ENCODE results near the gene TMEM63C. TPM values are rescaled to one million over a fixed set of nuclear protein-coding genes. Genes with fewer than 3 reads are reported as not detected.

Gene TMEM63C
- total RNA-seq, 6 experiments from 2014 or later: 0.05 TPM; not detected in 5

- H3K4me3 Mint-ChIP-seq: no peak overlapping the region
- H3K27ac Mint-ChIP-seq: no peak overlapping the region
- H3K27me3 Mint-ChIP-seq (ENCODE audit: insufficient read depth): peaks cover 34% of the 10 kb centered on the region
- no peaks in the 10 kb centered on the region for H3K9me3 Mint-ChIP-seq
- no peak for TF ChIP-seq CTCF (IDR thresholded peaks at IDR 0.05)
- DNase-seq: no peak
- H3K36me3 Mint-ChIP-seq (ENCODE audit: low read depth): no peaks in the 10 kb centered on the region
- 0 out of 2 replicates have a peak, but pooled peaks cover 5% of the 10 kb centered on the region for H3K4me1 Mint-ChIP-seq (ENCODE audit: low read depth)
Measured at GRCh38 chr14:77184396-77185092, 2.9 kb downstream of the TMEM63C start.

- Mint-ChIP-seq H3K27me3 (ENCODE audit: insufficient read depth) (peaks cover 31% of the 10 kb centered on the region), H3K27ac (no peak overlapping the region), H3K36me3 (ENCODE audit: low read depth) (no peaks in the 10 kb centered on the region), H3K4me1 (ENCODE audit: low read depth) (0 out of 2 replicates have a peak, but pooled peaks cover 5% of the 10 kb centered on the region), H3K9me3 (no peaks in the 10 kb centered on the region), H3K4me3 (no peak overlapping the region)
- no peak for TF ChIP-seq CTCF (IDR thresholded peaks at IDR 0.05)
- DNase-seq: no peak
Measured at GRCh38 chr14:77185093-77185465, 3.5 kb downstream of the TMEM63C start.

- 0 out of 2 replicates have a peak, but pooled peaks cover 5% of the 10 kb centered on the region for H3K4me1 Mint-ChIP-seq (ENCODE audit: low read depth)
- no peaks in the 10 kb centered on the region for H3K9me3 Mint-ChIP-seq
- no peaks in the 10 kb centered on the region for H3K36me3 Mint-ChIP-seq (ENCODE audit: low read depth)
- no peak for TF ChIP-seq CTCF (IDR thresholded peaks at IDR 0.05)
- no peak for DNase-seq
- H3K27me3 Mint-ChIP-seq (ENCODE audit: insufficient read depth): peaks cover 21% of the 10 kb centered on the region
- no peak overlapping the region for H3K27ac Mint-ChIP-seq
- H3K4me3 Mint-ChIP-seq: no peak overlapping the region
Measured at GRCh38 chr14:77186911-77187648, 5.5 kb downstream of the TMEM63C start.

DNA sequence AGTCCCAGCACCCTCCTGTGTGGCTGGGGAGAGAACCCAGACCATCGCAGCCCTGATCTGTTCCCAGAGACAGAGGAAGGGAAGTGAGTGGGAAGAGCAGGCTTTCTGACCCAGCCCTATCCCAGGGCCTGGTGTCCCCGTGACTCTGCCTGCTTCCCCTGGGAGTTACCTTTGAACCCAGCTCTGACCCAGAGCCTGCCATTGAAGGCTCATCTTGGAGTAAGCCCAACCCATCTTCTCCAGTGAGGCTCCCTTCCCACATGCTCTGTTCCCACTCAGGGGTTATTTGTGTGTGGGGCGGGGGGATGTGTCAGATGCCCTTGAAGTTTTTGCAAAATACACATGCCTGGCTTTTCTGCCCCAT, 6.0 kb downstream of the TMEM63C start:
- H3K9me3 Mint-ChIP-seq: no peaks in the 10 kb centered on the region
- no peaks in the 10 kb centered on the region for H3K36me3 Mint-ChIP-seq (ENCODE audit: low read depth)
- no peak for DNase-seq
- H3K4me1 Mint-ChIP-seq (ENCODE audit: low read depth): 0 out of 2 replicates have a peak, but pooled peaks cover 5% of the 10 kb centered on the region
- no peak overlapping the region for H3K27ac Mint-ChIP-seq
- H3K4me3 Mint-ChIP-seq: no peak overlapping the region
- H3K27me3 Mint-ChIP-seq (ENCODE audit: insufficient read depth): peaks cover 22% of the 10 kb centered on the region
- no peak for TF ChIP-seq CTCF (IDR thresholded peaks at IDR 0.05)

DNA sequence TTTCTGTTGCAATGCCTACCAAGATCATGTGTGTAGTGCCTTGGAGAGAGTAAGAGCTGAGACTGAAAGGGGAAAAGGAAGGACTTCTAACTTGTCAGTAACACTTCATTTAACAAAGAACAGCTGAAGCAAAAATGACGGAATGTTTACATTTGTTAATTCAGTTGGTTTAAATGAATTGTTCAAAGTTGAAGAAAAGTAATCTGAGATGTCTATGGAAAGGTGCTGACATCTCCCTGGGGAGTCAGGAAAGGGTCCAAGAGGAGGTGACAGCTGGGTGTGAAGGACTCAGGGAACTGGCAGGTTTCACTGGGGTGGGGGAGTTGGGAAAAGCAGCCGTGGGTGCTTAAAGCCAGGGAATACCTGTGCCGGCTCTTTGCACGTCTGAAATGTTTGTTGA, 7.9 kb downstream of the TMEM63C start:
- no peak for DNase-seq
- no peaks in the 10 kb centered on the region for H3K9me3 Mint-ChIP-seq
- no peak for TF ChIP-seq CTCF (IDR thresholded peaks at IDR 0.05)
- H3K27me3 Mint-ChIP-seq (ENCODE audit: insufficient read depth): peaks cover 26% of the 10 kb centered on the region
- 0 out of 2 replicates have a peak, but pooled peaks cover 5% of the 10 kb centered on the region for H3K4me1 Mint-ChIP-seq (ENCODE audit: low read depth)
- no peaks in the 10 kb centered on the region for H3K36me3 Mint-ChIP-seq (ENCODE audit: low read depth)
- no peak overlapping the region for H3K27ac Mint-ChIP-seq
- H3K4me3 Mint-ChIP-seq: no peak overlapping the region

All from HFFc6 (cell line).